NB4 (cell line): ENCODE measurements around the gene NT5DC4.

Experiments
- DNase-seq: peaks from one replicate; pipeline ENCODE4 v3.0.0; 2010; ENCODE audit warnings: low read depth
- H3K4me3 ChIP-seq: one replicate; pipeline ENCODE4 v1.5.1; 2011; ENCODE audit warnings: mild to moderate bottlenecking, low read depth, low read length, moderate library complexity
- MAX ChIP-seq: IDR thresholded peaks from 2 replicates; pipeline ENCODE4 v1.6.1; 2011; ENCODE audit warnings: low read depth, low read length
- MYC ChIP-seq: IDR thresholded peaks from 2 replicates; pipeline ENCODE4 v1.6.1; 2011; ENCODE audit warnings: low read depth, low read length
- POLR2A ChIP-seq: IDR thresholded peaks from 2 replicates; pipeline ENCODE4 v1.6.1; 2011; ENCODE audit warnings: mild to moderate bottlenecking; ENCODE audit not compliant: insufficient read length; ENCODE audit errors: extremely low read depth
- TF ChIP-seq, protein P1 (sequence below): IDR thresholded peaks from one replicate; pipeline ENCODE4 v1.5.1; 2012; ENCODE audit warnings: low read depth, low read length

The NT5DC4 gene

GRCh38 chr2:112682101-112682500 lies 38.7 kb upstream of the NT5DC4 start:
- no peak overlapping the region for H3K4me3 ChIP-seq
- TF ChIP-seq MAX (peak; percentile 56; the same call in 1 of the 2 replicates), POLR2A (no peak), MYC (no peak)
- TF ChIP-seq, protein P1, sequence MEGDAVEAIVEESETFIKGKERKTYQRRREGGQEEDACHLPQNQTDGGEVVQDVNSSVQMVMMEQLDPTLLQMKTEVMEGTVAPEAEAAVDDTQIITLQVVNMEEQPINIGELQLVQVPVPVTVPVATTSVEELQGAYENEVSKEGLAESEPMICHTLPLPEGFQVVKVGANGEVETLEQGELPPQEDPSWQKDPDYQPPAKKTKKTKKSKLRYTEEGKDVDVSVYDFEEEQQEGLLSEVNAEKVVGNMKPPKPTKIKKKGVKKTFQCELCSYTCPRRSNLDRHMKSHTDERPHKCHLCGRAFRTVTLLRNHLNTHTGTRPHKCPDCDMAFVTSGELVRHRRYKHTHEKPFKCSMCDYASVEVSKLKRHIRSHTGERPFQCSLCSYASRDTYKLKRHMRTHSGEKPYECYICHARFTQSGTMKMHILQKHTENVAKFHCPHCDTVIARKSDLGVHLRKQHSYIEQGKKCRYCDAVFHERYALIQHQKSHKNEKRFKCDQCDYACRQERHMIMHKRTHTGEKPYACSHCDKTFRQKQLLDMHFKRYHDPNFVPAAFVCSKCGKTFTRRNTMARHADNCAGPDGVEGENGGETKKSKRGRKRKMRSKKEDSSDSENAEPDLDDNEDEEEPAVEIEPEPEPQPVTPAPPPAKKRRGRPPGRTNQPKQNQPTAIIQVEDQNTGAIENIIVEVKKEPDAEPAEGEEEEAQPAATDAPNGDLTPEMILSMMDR, result no peak
- peak; percentile 87 for DNase-seq

DNA sequence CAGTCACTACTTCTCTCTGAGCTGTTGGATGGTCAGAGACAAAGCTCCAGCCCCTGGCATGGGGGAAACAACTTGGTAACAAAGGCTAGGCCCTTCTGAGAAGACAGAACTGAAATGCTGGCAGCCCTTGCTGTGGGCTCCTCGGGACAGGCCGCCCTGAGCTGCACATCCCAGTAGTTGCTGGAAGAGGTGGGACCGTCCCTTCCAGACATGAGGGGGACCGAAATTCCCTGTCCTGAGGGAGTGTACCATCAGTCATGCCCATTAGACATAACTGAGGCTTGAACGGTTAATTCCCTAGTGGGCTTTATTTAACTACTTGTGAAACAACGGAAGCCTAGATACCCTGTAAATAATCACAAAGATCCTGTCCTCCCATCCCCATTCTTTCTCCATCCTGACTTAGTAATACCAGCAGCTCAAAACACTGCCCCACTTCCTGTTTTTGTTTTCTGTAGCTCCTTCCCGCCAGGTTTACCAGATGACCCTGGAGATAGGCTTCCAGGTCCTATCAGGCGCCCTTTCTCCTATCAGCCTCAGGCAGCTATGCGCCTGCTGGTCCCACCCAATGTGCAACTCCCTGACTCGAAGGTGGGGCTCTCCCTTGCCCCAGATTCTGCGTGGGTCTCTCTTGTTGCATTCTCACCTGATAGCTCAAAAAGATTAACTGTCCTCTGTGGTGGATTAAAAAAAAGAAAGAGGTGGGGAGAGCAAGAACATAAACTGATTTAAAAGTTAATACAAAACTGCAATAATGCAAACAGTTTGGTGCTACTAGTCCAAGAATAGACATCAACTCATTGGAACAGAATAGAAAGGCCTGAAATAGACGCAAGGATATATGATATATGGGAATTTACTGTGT lies 37.0 kb upstream of the NT5DC4 start:
- DNase-seq, result peak; percentile 96
- H3K4me3 ChIP-seq, result peak overlapping the region; percentile 1
- TF ChIP-seq MAX, result 0 out of 2 replicates have a peak, but pooled peaks have one; percentile 38
- TF ChIP-seq, protein P1, result no peak

- DNase-seq, result no peak
- no peak overlapping the region for H3K4me3 ChIP-seq
- TF ChIP-seq MYC (no peak), MAX (no peak), POLR2A (no peak)
- TF ChIP-seq, protein P1, result no peak
Observed at GRCh38 chr2:112684415-112684775, 36.4 kb upstream of the NT5DC4 start.

GRCh38 chr2:112685271-112685884 lies 35.4 kb upstream of the NT5DC4 start:
- H3K4me3 ChIP-seq, result no peak overlapping the region
- DNase-seq, result peak; percentile 64
- TF ChIP-seq MAX (no peak), MYC (no peak), POLR2A (no peak)
- TF ChIP-seq, protein P1, result no peak

DNA sequence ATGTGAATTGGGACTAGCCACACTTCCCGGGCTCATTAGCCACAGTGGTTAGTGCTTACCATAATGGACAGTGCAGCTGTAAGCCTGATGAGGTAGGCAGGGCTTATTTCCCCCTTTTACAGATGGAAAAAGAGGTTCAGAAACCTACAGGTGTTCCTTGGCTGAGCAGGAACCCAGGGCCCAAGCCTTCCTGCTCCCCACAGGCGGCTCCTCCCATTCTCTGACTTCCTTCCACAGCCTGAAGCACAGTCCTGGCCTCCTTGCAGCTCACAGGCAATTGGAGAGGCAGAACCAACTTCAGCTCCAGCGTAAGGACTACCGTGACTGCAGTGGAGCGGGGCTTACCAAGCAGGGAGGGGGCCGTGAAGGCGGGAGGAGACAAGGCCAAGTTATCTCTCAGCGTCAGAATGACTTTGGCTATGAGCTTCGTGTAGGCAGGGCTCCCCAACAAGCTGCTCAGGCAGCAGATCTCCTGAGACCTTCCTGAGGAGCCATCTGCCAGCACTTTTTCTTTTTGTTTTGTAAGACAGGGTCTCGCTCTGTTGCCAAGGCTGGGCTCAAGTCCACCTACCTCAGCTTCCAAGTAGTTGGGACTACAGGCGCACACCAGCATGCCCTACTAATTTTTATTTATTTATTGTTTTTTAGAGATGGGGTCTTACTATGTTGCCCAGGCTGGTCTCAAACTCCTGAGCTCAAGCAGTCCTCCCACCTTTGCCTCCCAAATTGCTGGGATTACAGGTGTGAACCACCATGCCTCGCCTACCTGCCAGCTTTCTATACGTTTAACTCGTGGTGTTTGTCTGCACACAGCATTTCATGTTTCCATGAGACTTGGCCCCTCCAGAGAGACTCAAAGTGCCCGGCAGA lies 34.2 kb upstream of the NT5DC4 start:
- peak; percentile 88 for DNase-seq
- TF ChIP-seq MYC, result 0 out of 2 replicates have a peak, but pooled peaks have one; percentile 17
- no peak for TF ChIP-seq POLR2A
- no peak overlapping the region for H3K4me3 ChIP-seq
